Activated effector memory CD4-positive, alpha-beta T cell treated with anti-CD3 and anti-CD28 coated beads, Interleukin-2, amount 50 U/mL, for 16 hours (primary cell): ENCODE results near the gene IL21R.

Experiments used
- DNase-seq: peaks from one replicate; pipeline ENCODE4 v3.0.0-alpha.2; 2020

IL21R gene

DNA sequence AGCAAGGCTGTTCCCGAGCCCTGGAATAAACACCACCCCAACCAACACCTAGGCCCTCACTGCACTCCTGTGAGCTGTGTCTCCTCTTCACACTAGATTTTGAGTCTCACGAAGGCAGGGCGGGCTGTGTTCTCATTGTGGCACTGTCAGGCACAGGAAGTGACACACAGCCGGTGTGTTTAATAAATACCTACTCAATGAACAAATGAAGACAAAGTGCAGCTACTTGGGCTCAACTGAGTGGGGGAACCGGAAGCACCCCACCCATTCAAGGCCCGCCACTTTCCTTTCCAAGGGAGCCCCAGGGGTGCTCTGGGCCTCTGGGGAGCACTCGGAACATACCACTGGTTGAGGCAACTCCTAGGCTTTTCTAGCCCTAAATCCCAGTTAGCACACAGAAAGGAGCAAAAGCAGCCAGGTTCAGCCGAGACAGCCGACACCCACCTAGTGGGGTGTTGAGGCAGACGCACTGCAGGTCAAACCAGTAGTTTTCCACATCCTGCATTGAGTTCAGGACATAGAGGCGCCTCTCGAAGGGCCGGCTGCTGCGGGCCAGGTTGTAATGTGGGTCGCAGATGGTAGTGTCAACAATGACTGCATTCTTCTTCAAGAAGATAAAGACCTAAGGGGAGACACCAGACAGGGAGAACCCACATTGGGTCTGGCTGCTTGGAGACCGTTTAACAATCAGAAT is 90.1 kb downstream of the IL21R start:
- no peak for DNase-seq

DNA sequence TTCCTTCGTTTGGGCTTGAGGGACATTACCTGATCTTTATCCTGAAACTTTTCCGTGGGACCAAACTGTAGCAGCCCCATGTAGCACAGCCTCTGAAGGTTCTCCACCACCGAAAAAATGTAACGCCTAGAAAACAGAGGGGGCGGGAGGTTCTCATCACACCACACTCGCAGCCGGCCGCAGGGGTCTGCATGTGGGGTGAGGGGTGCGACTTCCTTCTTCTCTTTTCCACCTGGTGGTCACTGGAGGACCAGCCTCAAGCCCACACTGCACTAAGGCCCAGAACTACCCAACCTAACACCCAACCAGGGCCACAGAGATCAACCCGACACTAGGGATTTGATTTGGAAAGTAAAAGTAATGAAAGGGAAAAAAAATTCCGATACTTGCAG is 90.6 kb downstream of the IL21R start:
- DNase-seq, result no peak

DNA sequence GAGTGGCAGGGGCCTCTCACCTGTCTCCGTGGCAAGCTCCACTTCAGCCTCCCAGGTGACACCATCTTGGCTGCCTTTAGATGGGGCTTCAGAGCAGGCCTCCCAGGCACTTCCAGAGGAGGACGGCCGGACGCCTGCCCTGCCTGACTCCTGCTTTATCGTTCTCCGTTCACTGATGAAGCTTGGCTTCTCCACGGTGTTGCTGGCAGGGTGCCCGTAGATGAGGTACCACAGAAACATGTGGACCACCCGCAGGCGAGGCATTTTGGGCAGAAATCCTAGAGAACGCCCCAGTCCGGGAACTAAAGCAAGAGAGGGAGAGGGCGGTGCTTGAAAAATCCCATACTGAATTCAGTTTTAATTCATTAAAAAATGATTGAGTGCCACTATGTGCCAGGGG is 93.2 kb downstream of the IL21R start:
- no peak for DNase-seq

DNA sequence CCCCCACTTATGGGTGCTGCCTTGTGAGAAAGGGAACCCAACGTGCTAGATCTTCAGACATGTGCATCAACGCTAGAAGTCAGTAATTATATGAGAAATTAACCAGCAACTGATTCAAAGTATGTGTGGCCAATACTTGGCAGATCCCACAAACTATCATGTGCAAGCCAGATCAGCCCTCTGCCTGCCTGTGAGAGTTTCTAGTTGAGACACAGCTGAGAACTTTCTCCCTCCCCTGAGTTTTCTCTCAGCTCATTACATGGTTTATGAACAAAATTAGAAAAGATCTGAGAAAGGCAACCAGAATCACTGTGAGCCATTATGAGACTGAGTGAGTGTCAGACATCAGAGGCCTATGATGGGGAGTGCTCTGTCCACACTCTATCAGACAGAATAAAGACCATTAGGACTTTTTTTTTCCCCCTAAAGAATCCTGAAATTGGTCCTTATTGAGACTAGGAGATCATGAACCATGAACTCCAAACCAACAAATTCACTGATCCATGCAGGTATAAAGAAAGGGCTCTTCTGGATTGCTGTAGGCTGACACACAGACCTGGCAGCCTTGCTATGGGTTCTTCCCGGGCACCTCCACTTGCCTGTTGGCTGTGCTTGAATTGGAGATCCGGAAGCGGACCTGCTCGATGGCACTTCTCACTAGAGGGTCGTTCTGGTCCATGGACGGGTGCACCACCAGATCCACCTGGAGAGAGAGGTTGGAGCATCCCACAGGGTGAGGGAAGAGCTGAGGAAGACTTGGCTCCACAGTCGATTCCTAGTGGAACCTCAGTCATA is 96.3 kb downstream of the IL21R start:
- no peak for DNase-seq

DNA sequence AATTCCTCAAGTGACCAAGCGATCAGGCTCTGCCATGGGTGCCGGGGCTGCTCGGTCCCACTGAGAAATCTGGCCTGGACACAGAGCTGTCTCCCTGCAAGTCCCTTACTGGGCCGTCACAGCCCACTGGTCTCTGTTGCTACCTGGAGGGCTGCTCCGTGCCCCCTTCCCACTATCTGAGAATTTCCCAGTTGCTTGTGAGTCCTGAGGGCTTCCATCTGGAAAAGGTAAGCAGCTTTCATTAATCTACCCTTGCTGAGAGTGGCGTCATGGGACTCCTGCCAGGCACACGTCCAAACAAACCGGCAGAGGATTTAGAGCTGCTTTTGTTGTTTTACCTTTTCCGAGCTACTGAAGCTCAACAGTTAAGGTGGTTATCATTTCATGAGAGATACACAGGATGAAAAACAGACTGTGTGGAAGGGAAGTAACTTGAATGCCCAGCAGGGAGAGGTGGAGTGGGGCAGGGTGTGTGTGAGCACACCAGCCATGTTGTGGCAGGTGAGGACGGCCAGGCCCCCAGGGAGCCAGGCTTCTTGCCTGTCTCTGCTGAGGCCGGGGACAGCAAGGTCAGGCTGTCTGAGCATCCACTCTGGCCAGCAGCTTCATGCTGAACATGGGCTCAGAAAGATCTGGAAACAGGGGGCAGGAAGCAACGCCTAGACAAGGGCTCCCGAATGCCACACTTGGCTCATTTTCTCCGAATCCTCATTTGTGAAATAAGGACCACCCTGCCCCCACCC is 97.1 kb downstream of the IL21R start:
- DNase-seq, result no peak

DNA sequence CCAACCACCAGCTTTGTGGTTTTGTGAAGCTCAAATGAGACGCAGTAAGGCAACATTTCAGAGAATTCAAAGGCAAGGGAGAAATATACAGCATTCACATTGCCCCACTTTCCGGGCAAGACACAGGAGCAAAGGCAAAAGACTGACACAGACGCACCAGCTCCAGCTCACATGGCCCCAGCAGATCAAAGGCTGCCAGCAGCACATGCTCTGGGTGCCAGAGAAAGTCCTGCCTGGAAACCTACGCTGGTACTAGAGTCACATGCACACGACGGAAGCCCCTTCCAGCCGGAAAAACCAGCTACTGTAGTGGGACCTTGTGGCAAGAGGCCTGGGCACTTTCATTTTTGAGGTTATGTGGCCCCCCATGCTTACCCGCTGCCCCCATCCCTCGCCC is 97.7 kb downstream of the IL21R start:
- no peak for DNase-seq

DNA sequence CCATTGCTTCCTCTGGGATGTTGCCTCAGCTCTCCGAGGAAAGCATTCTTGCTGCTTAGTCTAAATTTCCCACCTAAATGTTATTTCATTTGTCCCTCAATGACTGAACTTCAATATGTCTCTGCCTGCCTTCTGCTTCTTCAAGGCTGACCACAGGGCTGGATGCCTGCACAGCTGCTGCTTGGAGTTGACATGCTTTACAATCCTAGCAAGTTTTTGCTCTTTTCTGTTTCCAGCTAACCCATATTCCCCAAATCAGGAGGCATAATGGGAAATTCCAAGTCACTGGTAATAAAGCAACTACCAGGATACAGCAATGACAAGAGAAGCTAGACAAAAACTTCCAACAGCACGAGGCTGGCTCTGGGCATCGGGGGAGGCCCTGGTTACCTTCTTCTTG is 98.8 kb downstream of the IL21R start:
- no peak for DNase-seq
